ENCODE data around the gene CCS. TPM values are rescaled to one million over a fixed set of nuclear protein-coding genes. Genes with fewer than 3 reads are reported as not detected.

Gene CCS
- total RNA-seq, 1 donor from 2014 or later, result 42.5 TPM

DNA sequence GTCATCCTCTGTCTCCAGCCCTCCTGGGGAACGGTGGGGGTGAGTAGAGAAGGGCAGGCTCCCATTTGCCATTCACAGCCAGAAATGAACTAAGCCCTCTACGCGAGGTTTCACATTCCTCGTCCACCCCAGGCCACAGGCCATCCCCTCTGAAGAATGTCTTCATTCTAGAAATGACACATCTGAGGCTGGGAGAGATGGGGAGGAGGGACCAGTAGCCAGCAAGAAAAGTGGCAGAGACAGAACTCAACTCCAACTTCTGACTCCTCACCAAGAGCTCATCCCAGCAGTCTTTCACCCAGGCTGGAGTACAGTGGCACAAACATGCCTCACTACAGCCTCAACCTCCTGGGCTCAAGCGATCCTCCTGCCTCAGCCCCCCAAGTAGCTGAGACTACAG lies 28.0 kb upstream of the CCS start:
- Histone ChIP-seq H3K4me3 (no peak overlapping the region), H3K36me3 (no peaks in the 10 kb centered on the region), H3K4me1 (peaks cover 20% of the 10 kb centered on the region), H3K27me3 (no peaks in the 10 kb centered on the region), H3K9me3 (no peaks in the 10 kb centered on the region), H3K27ac (no peak overlapping the region)
- DNase-seq (ENCODE audit: extremely low spot score in 2 of 2), result no peak
- TF ChIP-seq POLR2AphosphoS5 (IDR thresholded peaks at IDR 0.05; ENCODE audit: insufficient read depth in 1 of 2, low read depth in 1 of 2), result no peak
- no peak for TF ChIP-seq POLR2A (IDR thresholded peaks at IDR 0.05)
- TF ChIP-seq, protein P1, sequence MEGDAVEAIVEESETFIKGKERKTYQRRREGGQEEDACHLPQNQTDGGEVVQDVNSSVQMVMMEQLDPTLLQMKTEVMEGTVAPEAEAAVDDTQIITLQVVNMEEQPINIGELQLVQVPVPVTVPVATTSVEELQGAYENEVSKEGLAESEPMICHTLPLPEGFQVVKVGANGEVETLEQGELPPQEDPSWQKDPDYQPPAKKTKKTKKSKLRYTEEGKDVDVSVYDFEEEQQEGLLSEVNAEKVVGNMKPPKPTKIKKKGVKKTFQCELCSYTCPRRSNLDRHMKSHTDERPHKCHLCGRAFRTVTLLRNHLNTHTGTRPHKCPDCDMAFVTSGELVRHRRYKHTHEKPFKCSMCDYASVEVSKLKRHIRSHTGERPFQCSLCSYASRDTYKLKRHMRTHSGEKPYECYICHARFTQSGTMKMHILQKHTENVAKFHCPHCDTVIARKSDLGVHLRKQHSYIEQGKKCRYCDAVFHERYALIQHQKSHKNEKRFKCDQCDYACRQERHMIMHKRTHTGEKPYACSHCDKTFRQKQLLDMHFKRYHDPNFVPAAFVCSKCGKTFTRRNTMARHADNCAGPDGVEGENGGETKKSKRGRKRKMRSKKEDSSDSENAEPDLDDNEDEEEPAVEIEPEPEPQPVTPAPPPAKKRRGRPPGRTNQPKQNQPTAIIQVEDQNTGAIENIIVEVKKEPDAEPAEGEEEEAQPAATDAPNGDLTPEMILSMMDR (IDR thresholded peaks at IDR 0.05), result no peak
- intact Hi-C loops (cut with DNase I), result no loop called here

DNA sequence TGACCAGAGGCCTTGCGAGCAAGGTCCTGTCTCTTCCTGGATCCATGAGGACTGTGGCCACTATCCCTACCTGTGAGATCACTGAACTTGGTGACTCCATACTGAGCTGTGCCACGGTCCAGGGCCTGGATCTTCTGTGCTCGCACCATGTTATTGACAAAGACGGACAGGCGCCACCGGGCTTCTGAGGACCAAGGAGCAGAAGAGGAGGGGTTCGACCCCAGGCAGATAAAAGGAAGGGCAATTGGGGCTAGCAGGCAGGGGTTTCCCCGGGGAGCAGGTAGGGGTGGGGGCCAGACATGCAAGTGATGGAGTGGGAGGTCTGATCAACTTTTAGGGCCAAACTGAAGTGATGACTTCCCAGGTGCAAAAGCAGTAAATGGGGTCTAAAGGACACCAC lies 26.8 kb upstream of the CCS start:
- H3K4me1 ChIP-seq, result peaks cover 20% of the 10 kb centered on the region
- H3K36me3 ChIP-seq, result no peaks in the 10 kb centered on the region
- TF ChIP-seq POLR2AphosphoS5 (IDR thresholded peaks at IDR 0.05; ENCODE audit: insufficient read depth in 1 of 2, low read depth in 1 of 2) (no peak), POLR2A (IDR thresholded peaks at IDR 0.05) (no peak)
- TF ChIP-seq, protein P1 (IDR thresholded peaks at IDR 0.05), result no peak
- DNase-seq (ENCODE audit: extremely low spot score in 2 of 2), result no peak
- no peaks in the 10 kb centered on the region for H3K9me3 ChIP-seq
- H3K27me3 ChIP-seq, result no peaks in the 10 kb centered on the region
- no peak overlapping the region for H3K27ac ChIP-seq
- intact Hi-C loops (cut with DNase I), result no loop called here
- H3K4me3 ChIP-seq, result no peak overlapping the region

DNA sequence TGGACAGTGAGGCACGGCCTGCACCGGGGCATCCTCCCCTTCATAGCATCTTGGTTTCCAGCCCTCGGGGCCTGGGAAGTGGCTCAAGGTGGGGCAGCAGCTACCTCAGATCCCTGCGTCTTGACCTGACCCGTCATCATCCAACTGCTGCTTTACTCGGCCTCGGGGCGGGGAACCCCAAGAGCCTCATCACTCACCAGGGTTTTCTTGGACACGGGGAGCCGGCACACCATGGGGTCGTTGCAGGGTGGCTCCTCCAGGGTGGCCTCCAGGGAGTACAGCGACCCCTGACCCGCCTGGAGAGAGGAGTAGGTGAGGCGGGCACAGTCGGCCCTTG lies 25.2 kb upstream of the CCS start:
- Histone ChIP-seq H3K36me3 (no peaks in the 10 kb centered on the region), H3K4me1 (peaks cover 20% of the 10 kb centered on the region), H3K4me3 (peak overlapping the region; percentile 58 to 72), H3K9me3 (no peaks in the 10 kb centered on the region), H3K27ac (peak overlapping the region; percentile 62), H3K27me3 (no peaks in the 10 kb centered on the region)
- TF ChIP-seq POLR2A (IDR thresholded peaks at IDR 0.05) (no peak), POLR2AphosphoS5 (IDR thresholded peaks at IDR 0.05; ENCODE audit: insufficient read depth in 1 of 2, low read depth in 1 of 2) (no peak)
- TF ChIP-seq, protein P1 (IDR thresholded peaks at IDR 0.05), result no peak
- intact Hi-C loops (cut with DNase I), result no loop called here
- no peak for DNase-seq (ENCODE audit: extremely low spot score in 2 of 2)

DNA sequence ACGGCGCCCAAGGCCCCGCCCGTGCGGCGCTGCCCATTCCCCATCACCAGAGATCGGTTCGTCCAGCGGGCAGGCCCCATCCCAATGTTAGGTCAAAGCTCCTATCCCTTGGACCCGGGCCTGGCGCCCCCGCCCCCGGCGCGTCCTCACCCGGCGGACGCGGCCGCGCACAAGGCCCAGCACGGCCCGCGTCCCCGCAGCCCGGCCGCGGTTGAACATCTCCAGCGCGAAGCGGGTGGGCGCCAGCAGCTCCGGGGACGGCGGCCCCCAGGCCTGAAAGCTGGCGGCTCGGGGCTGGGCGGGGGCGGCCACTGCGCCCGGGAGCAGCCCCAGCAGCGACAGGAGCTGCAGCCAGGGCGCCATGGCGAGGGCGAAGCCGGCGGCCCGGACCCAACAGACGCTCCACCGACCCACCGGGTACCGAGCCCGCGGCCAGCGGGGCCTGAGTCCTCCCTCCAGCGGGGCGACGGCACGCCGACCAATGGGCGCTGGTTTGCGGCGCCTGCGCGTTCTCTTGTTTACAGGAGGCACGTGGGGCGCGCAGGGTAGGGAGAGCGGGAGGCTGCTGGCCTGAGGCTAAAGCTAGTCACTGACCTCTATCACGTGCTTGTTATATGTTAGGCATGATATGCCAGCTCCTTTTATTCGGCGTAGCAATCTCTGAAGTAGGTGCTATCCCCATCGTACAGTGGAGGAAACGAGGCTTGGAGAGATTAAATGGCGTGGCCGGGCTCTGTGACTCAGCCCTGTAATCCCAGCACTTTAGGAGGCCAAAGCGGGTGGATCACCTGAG lies 24.7 kb upstream of the CCS start, which contains the start of gene CTSF:
CTSF (minus strand) TSS at position 483 of the 793 bp plus-strand sequence; CDS start at position 363, 120 bp downstream.
- no peak for TF ChIP-seq POLR2A (IDR thresholded peaks at IDR 0.05)
- TF ChIP-seq POLR2AphosphoS5 (IDR thresholded peaks at IDR 0.05; ENCODE audit: insufficient read depth in 1 of 2, low read depth in 1 of 2), result peak; percentile 52 to 79
- no peak for DNase-seq (ENCODE audit: extremely low spot score in 2 of 2)
- Histone ChIP-seq H3K27me3 (no peaks in the 10 kb centered on the region), H3K36me3 (no peaks in the 10 kb centered on the region), H3K9me3 (no peaks in the 10 kb centered on the region), H3K27ac (peak within 1 kb of the TSS; percentile 62), H3K4me3 (peak within 1 kb of the TSS; percentile 58 to 72), H3K4me1 (peaks cover 20% of the 10 kb centered on the region)
- intact Hi-C loops (cut with DNase I), result no loop called here

DNA sequence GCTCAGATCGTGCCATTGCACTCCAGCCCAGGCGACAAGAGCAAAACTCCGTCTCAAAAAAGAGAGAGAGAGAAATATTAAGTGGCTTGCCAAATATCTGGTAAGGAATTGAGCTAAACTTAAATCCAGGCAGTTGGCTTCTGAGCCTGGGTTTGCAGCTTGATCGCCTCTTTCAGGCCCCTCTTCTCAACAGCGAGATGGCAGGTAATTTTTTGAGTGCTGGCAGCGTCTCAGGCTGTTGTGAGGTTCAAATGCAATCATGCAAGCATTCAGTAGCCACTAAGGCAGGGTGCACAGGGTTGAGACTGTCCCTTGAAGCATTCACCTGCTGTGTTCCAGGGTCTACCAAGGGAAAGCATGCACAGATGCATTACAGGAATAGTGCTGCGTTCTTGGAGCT lies 23.9 kb upstream of the CCS start:
- peak in 1 of 2 donors; percentile 58 for DNase-seq (ENCODE audit: extremely low spot score in 2 of 2)
- no peaks in the 10 kb centered on the region for H3K27me3 ChIP-seq
- H3K4me1 ChIP-seq, result peaks cover 20% of the 10 kb centered on the region
- peak overlapping the region; percentile 62 for H3K27ac ChIP-seq
- no peak overlapping the region for H3K4me3 ChIP-seq
- H3K9me3 ChIP-seq, result no peaks in the 10 kb centered on the region
- intact Hi-C loops (cut with DNase I), result no loop called here
- no peaks in the 10 kb centered on the region for H3K36me3 ChIP-seq
- TF ChIP-seq POLR2AphosphoS5 (IDR thresholded peaks at IDR 0.05; ENCODE audit: insufficient read depth in 1 of 2, low read depth in 1 of 2) (no peak), POLR2A (IDR thresholded peaks at IDR 0.05) (no peak)
- TF ChIP-seq, protein P1 (IDR thresholded peaks at IDR 0.05), result no peak

Data from vagina (tissue), 2 donors.